HepG2 (cell line): ENCODE data around the gene HBS1L. TPM values are rescaled to one million over a fixed set of nuclear protein-coding genes. Genes with fewer than 3 reads are reported as not detected.

Experiments used
- ATAC-seq: fragments of 200-7000 bp; cut with Tn5 transposase; 3 replicates; pipeline ENCODE4 v1.9.1; 2020; ENCODE audit warnings: mild to moderate bottlenecking, moderate library complexity
- BruUV-seq: library from RNA; stranded (reverse); fragments of 400-500 nt; replicated peaks from 2 replicates; lab custom pipeline; 2021; lab: Mats Ljungman, UMichigan
- CTCF ChIA-PET: fragments of 300-600 bp; formaldehyde crosslinking; extraction: SDS; loops from one replicate; lab custom pipeline; 2021; ENCODE audit warnings: low total read pairs, inconsistent platforms, low intra/inter-chr PET ratio; lab: Yijun Ruan, JAX
- POLR2A ChIA-PET: fragments of 350-600 bp; sonication (Branson Sonifier 250); formaldehyde crosslinking; loops from one replicate; lab custom pipeline; 2020; ENCODE audit warnings: antibody characterized with exemption, inconsistent platforms; lab: Yijun Ruan, JAX
- DNase-seq: peaks from one replicate; pipeline ENCODE4 v3.0.0-alpha.2; 2015; ENCODE audit warnings: low spot score
- FAIRE-seq: peaks from 3 replicates; lab custom pipeline; 2011; peaks lifted over from hg19 to GRCh38; lab: Jason Lieb, UNC
- H2AFZ ChIP-seq: one replicate; pipeline ENCODE4 v1.6.1; 2011; ENCODE audit warnings: low read length, inconsistent platforms
- H3K27ac ChIP-seq: fragments of 300-600 bp; 3 replicates; pipeline ENCODE4 v1.8.0; 2011; ENCODE audit warnings: mixed run types, mild to moderate bottlenecking, mixed read lengths, low read length, inconsistent platforms; ENCODE audit not compliant: insufficient read depth; ENCODE audit errors: extremely low read length
- H3K27me3 ChIP-seq, 2 experiments: fragments of 200-600 bp in 1 of 2; 2 replicates in 1 of 2; 3 replicates in 1 of 2; pipeline versions ENCODE4 v1.6.0 to v1.8.0; 2011; ENCODE audit warnings: low read length in 2 of 2, mild to moderate bottlenecking in 2 of 2, moderate library complexity in 2 of 2, inconsistent platforms in 1 of 2; ENCODE audit not compliant: insufficient read depth in 2 of 2, control insufficient read depth in 1 of 2
- H3K36me3 ChIP-seq, 2 experiments: fragments of 200-600 bp in 1 of 2; replicated peaks in 1 of 2; 2 replicates in 1 of 2; 3 replicates in 1 of 2; pipeline versions ENCODE4 v1.5.1 to v1.8.0; 2011; ENCODE audit warnings: low read length in 2 of 2, inconsistent platforms in 1 of 2; ENCODE audit not compliant: insufficient read depth in 2 of 2, control insufficient read depth in 1 of 2
- H3K4me1 ChIP-seq: 2 replicates; pipeline ENCODE4 v1.5.1; 2012; ENCODE audit warnings: low read length, inconsistent platforms; ENCODE audit not compliant: insufficient read depth
- H3K4me2 ChIP-seq: 2 replicates; pipeline ENCODE4 v1.6.0; 2011; ENCODE audit warnings: low read depth, low read length, inconsistent platforms
- H3K4me3 ChIP-seq, 3 experiments: fragments of 200-600 bp in 1 of 3; sonication (generic), shearing (Covaris generic) in 1 of 3; replicated peaks in 1 of 3; 2 replicates each; pipeline ENCODE4 v1.5.1; 2011 to 2016; ENCODE audit warnings: low read length in 3 of 3, inconsistent platforms in 2 of 3, low read depth in 2 of 3, mild to moderate bottlenecking in 2 of 3, control low read depth in 1 of 3, mixed read lengths in 1 of 3; ENCODE audit not compliant: insufficient read depth in 1 of 3
- H3K79me2 ChIP-seq: one replicate; pipeline ENCODE4 v1.6.1; 2011; ENCODE audit warnings: low read length, inconsistent platforms; ENCODE audit not compliant: insufficient read depth
- H3K9ac ChIP-seq: 2 replicates; pipeline ENCODE4 v1.6.0; 2011; ENCODE audit warnings: mild to moderate bottlenecking, low read depth, low read length, inconsistent platforms; ENCODE audit not compliant: insufficient read depth
- H3K9me3 ChIP-seq: 2 replicates; pipeline ENCODE4 v1.5.1; 2012; ENCODE audit warnings: mild to moderate bottlenecking, low read length
- H4K20me1 ChIP-seq: 2 replicates; pipeline ENCODE4 v1.6.0; 2011; ENCODE audit warnings: inconsistent platforms, mild to moderate bottlenecking, low read length, moderate library complexity; ENCODE audit not compliant: insufficient read depth
- HDAC2 ChIP-seq: sonication (generic); formaldehyde crosslinking; IDR thresholded peaks from 2 replicates; pipeline ENCODE4 v1.4.0; 2020; ENCODE audit warnings: missing genetic modification reagents
- IKZF4 ChIP-seq: sonication (generic); formaldehyde crosslinking; IDR thresholded peaks from 2 replicates; pipeline ENCODE4 v1.5.1; 2020; ENCODE audit warnings: borderline replicate concordance, mild to moderate bottlenecking, low read depth, missing genetic modification reagents; ENCODE audit errors: not compliant biosample characterization
- KDM1A ChIP-seq: IDR thresholded peaks from 2 replicates; pipeline ENCODE4 v1.6.1; 2016; ENCODE audit warnings: missing compliant biosample characterization
- SAP130 ChIP-seq: IDR thresholded peaks from 2 replicates; pipeline ENCODE4 v1.6.1; 2016; ENCODE audit warnings: low read depth
- SNRNP70 ChIP-seq: fragments of 200-400 bp; formaldehyde crosslinking; IDR thresholded peaks from 2 replicates; pipeline ENCODE4 v1.6.1; 2017; ENCODE audit warnings: mild to moderate bottlenecking, low read depth, low read length, moderate library complexity
- ZNF766 ChIP-seq: sonication (generic); formaldehyde crosslinking; IDR thresholded peaks from 2 replicates; pipeline ENCODE4 v1.5.0; 2020; ENCODE audit warnings: missing genetic modification reagents, borderline replicate concordance
- WGBS: methylation state at CpG from one replicate; pipeline ENCODE4 v1.1.6; 2017; ENCODE audit warnings: low lambda C conversion rate; 5-methylcytosine and 5-hydroxymethylcytosine counted together
- in situ Hi-C: cut with HindIII; loops from 2 replicates; pipeline ENCODE4 v1.10.0; 2017; ENCODE audit warnings: low pct_unique_long_range_greater_than_20kb; ENCODE audit not compliant: extremely low pct_ligation_motif_present
- intact Hi-C: fragments of 100-400 bp; cut with micrococcal nuclease; formaldehyde crosslinking; loops from one replicate; pipeline ENCODE4 v1.10.0; 2022; ENCODE audit not compliant: unreplicated experiment
- polyA plus RNA-seq, 8 experiments: library from polyadenylated mRNA; depleted of rRNA in 3 of 8; stranded (reverse) in 7 of 8; unstranded in 1 of 8; fragments of >200 nt; fragmentation: Illumina TruSeq in 4 of 8; extraction: Trizol in 4 of 8; gene quantifications; 2 replicates each; pipeline versions ENCODE4 v1.2.1 to v1.2.3, GENCODE V29; 2011 to 2016; ENCODE audit warnings: low read depth in 4 of 8, missing spikeins in 1 of 8, mixed read lengths in 1 of 8; ENCODE audit not compliant: insufficient read depth in 1 of 8
- total RNA-seq, 5 experiments: library from RNA; depleted of rRNA; stranded (reverse); fragments of >200 nt; fragmentation: Illumina TruSeq; extraction: Trizol; gene quantifications; 2 replicates each; pipeline ENCODE4 v1.2.3, GENCODE V29; 2016; ENCODE audit warnings: low read depth in 1 of 5
- TF ChIP-seq, protein P1 (sequence below): sonication (generic); formaldehyde crosslinking; IDR thresholded peaks from 2 replicates; pipeline ENCODE4 v1.8.0; 2022; ENCODE audit warnings: mild to moderate bottlenecking, missing genetic modification reagents

The HBS1L gene
- total and polyA plus RNA-seq, 2 of the 13 experiments (the other 11 are each of a cell fraction or from before 2014, with no cell fraction given) = 44.1 to 138 TPM

GRCh38 chr6:135002974-135003703 is 51.5 kb downstream of the HBS1L start:
- H3K4me1 ChIP-seq = peaks cover 3% of the 10 kb centered on the region
- no peaks in the 10 kb centered on the region for H3K79me2 ChIP-seq
- ChIA-PET CTCF (no interaction called here), POLR2A (interaction anchor here (0.7 to 1.5 kb wide), 2 partner anchors 52 to 1286 kb away, joined by 3 to 4 read pairs; partner anchors contain the start of genes BCLAF1 and HBS1L)
- no peaks in the 10 kb centered on the region for H4K20me1 ChIP-seq
- H3K27me3 ChIP-seq = no peaks in the 10 kb centered on the region
- no peak overlapping the region for H3K4me3 ChIP-seq
- no peak overlapping the region for H3K9ac ChIP-seq
- 94% methylated on average over 6 of the region's 6 CpGs for WGBS
- no peak for ATAC-seq
- H3K36me3 ChIP-seq = peaks cover 0 to 7% of the 10 kb centered on the region in 2 experiments; a peak in 1 of 5 replicates
- no peak for FAIRE-seq
- TF ChIP-seq SNRNP70 (no peak), KDM1A (CRISPR knock-in tag) (no peak), ZNF766 (CRISPR knock-in tag) (no peak), SAP130 (CRISPR knock-in tag) (no peak), HDAC2 (CRISPR knock-in tag) (no peak), IKZF4 (CRISPR knock-in tag) (no peak)
- TF ChIP-seq, protein P1, sequence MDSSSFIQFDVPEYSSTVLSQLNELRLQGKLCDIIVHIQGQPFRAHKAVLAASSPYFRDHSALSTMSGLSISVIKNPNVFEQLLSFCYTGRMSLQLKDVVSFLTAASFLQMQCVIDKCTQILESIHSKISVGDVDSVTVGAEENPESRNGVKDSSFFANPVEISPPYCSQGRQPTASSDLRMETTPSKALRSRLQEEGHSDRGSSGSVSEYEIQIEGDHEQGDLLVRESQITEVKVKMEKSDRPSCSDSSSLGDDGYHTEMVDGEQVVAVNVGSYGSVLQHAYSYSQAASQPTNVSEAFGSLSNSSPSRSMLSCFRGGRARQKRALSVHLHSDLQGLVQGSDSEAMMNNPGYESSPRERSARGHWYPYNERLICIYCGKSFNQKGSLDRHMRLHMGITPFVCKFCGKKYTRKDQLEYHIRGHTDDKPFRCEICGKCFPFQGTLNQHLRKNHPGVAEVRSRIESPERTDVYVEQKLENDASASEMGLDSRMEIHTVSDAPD (CRISPR knock-in tag) = no peak
- intact Hi-C loops = no loop called here
- DNase-seq = no peak
- no peak overlapping the region for H2AFZ ChIP-seq
- H3K9me3 ChIP-seq = no peaks in the 10 kb centered on the region
- no TSS peak for BruUV-seq
- no peak overlapping the region for H3K27ac ChIP-seq
- H3K4me2 ChIP-seq = no peak overlapping the region
- in situ Hi-C loops = no loop called here
